Activated naive CD8-positive, alpha-beta T cell treated with anti-CD3 and anti-CD28 coated beads for 36 hours (primary cell): Measurements from ENCODE around the gene B3GAT1. TPM values are rescaled to one million over a fixed set of nuclear protein-coding genes. Genes with fewer than 3 reads are reported as not detected.

ENCODE experiments used
- total RNA-seq, 2 experiments: library from RNA; stranded (reverse); gene quantifications; one replicate each; pipeline ENCODE4 v1.2.3, GENCODE V29; 2021

B3GAT1 gene
- total RNA-seq, 2 experiments from 2014 or later: 0.04 TPM; not detected in 1

Other genes starting within 250 kb of the B3GAT1 start
- 10 to 100 TPM; 93.4 to 96.7 TPM for gene NCAPD3, start 188.3 kb downstream of the B3GAT1 start, total RNA-seq
- gene VPS26B, start 187.6 kb downstream of the B3GAT1 start, total RNA-seq: 10 to 100 TPM; 28.8 to 30.3 TPM
- gene THYN1, start 158.9 kb downstream of the B3GAT1 start, total RNA-seq: 10 to 100 TPM; 79.5 to 79.8 TPM
- 10 to 100 TPM; 20.9 to 21.1 TPM for gene ACAD8, start 158.7 kb downstream of the B3GAT1 start, total RNA-seq
- 10 to 100 TPM in 1 of 2 experiments, 1 to 10 TPM in 1; 9.8 to 10.9 TPM for gene GLB1L3, start 135.9 kb downstream of the B3GAT1 start, total RNA-seq
- 1 to 10 TPM; 9.1 to 9.3 TPM for gene GLB1L2, start 80.3 kb downstream of the B3GAT1 start, total RNA-seq